ENCODE results near the gene VRK3. TPM values are rescaled to one million over a fixed set of nuclear protein-coding genes. Genes with fewer than 3 reads are reported as not detected.

VRK3 gene
- total and polyA plus RNA-seq, 11 donors: 9.9 to 33.7 (median 23.1) TPM

- WGBS, 4 donors: 90 to 97% (median 93%) methylated on average over 5 of the region's 5 CpGs
- Histone ChIP-seq H3K4me1 (peaks cover 0 to 14% (median 4%) of the 10 kb centered on the region in 12 donors), H3K27ac (no peak overlapping the region), H3K36me3 (no peaks in the 10 kb centered on the region), H3K4me3 (no peak overlapping the region), H3K27me3 (peaks cover 0 to 7% (median 0%) of the 10 kb centered on the region in 9 donors), H3K9me3 (no peaks in the 10 kb centered on the region)
- TF ChIP-seq POLR2A (IDR thresholded peaks at IDR 0.05): no peak
- TF ChIP-seq CTCF (IDR thresholded peaks at IDR 0.05): no peak
- ATAC-seq (no peak), DNase-seq (no peak)
- intact Hi-C loops (cut with DNase I): loop anchor here in 1 of 10 donors (2.0 kb wide), 1 partner anchor 42 kb away; no protein-coding TSS in a partner anchor
Observed at GRCh38 chr19:49940482-49940791, 84.7 kb downstream of the VRK3 start.

DNA sequence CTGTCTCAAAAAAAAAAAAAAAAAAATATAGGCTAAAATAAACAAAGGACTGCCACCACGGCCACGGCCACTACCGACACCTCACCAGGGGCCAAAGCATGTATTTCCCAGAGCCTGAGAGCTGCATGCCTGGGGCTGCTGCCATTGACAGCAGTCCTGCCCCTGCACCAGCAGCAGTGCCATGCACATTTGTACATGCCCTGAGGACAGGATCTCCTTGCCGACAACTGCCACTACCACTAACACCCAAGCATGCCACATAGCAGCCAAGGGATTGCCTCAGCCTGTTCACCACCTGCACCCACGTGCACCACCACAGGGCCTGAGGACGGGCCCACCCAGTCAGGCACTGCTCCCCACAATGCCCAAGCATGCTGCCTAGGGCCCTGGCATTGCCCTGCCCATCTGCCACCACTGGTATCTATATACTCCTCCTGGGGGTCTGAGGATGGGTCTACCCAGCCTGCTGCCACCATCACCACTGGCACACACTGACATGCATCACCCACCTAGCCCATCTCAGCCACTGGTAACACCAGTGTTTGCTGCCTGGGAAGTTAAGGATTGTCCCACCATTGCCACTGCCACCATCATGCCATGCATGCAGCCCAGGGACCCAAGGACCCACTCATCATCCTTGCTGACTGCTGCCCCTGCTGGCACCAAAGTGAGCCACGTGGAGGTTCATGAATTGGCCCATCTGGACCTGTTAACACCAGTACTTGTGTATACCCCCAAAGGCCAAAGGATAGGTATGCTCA is 85.3 kb downstream of the VRK3 start:
- WGBS, 4 donors: 71 to 78% (median 73%) methylated on average over 4 to 7 of the region's 7 CpGs
- no peak for DNase-seq
- no peaks in the 10 kb centered on the region for H3K36me3 ChIP-seq
- ATAC-seq: peak in 1 of 4 donors; percentile 20
- H3K4me1 ChIP-seq: peaks cover 0 to 14% (median 4%) of the 10 kb centered on the region in 12 donors
- H3K27me3 ChIP-seq: peaks cover 0 to 7% (median 0%) of the 10 kb centered on the region in 9 donors
- no peak overlapping the region for H3K4me3 ChIP-seq
- intact Hi-C loops (cut with DNase I): loop anchor here in 4 of 10 donors (2.0 to 10.0 kb wide), 3 partner anchors 42 to 195 kb away; no protein-coding TSS in a partner anchor
- no peak overlapping the region for H3K27ac ChIP-seq
- TF ChIP-seq POLR2A (IDR thresholded peaks at IDR 0.05) (no peak), CTCF (IDR thresholded peaks at IDR 0.05) (no peak)
- H3K9me3 ChIP-seq: no peaks in the 10 kb centered on the region

GRCh38 chr19:49938662-49939061 is 86.5 kb downstream of the VRK3 start:
- Histone ChIP-seq H3K4me1 (peaks cover 0 to 10% (median 4%) of the 10 kb centered on the region in 12 donors), H3K4me3 (no peak overlapping the region), H3K36me3 (no peaks in the 10 kb centered on the region), H3K9me3 (no peaks in the 10 kb centered on the region), H3K27ac (no peak overlapping the region), H3K27me3 (peaks cover 0 to 7% (median 0%) of the 10 kb centered on the region in 9 donors)
- no peak for TF ChIP-seq CTCF (IDR thresholded peaks at IDR 0.05)
- TF ChIP-seq POLR2A (IDR thresholded peaks at IDR 0.05): no peak
- 60 to 80% (median 68%) methylated on average over 4 of the region's 4 CpGs for WGBS, 4 donors
- no peak for ATAC-seq
- intact Hi-C loops (cut with DNase I): loop anchor here in 3 of 10 donors (5.0 to 10.0 kb wide), 2 partner anchors 44 to 196 kb away; no protein-coding TSS in a partner anchor
- no peak for DNase-seq

- TF ChIP-seq POLR2A (IDR thresholded peaks at IDR 0.05) (no peak), CTCF (IDR thresholded peaks at IDR 0.05) (peak; percentile 90 to 99 (median 97))
- peak; percentile 73 to 90 (median 88) for ATAC-seq
- H3K9me3 ChIP-seq: no peaks in the 10 kb centered on the region
- H3K4me1 ChIP-seq: peaks cover 0 to 10% (median 4%) of the 10 kb centered on the region in 12 donors
- no peak overlapping the region for H3K27ac ChIP-seq
- intact Hi-C loops (cut with DNase I): loop anchor here in 8 of 10 donors (1.0 to 10.0 kb wide), 5 partner anchors 44 to 197 kb away; no protein-coding TSS in a partner anchor
- no peaks in the 10 kb centered on the region for H3K36me3 ChIP-seq
- whole genome bisulfite sequencing, 4 donors: 15 to 19% (median 17%) methylated on average over 32 to 35 of the region's 35 CpGs
- H3K27me3 ChIP-seq: peaks cover 0 to 7% (median 0%) of the 10 kb centered on the region in 9 donors
- H3K4me3 ChIP-seq: peak overlapping the region in 8 of 12 donors; percentile 8 to 38 (median 29)
- DNase-seq: peak; percentile 72 to 91 (median 74)
Observed at GRCh38 chr19:49937750-49938381, 87.3 kb downstream of the VRK3 start.
